ENCODE measurements around the gene CEP55. TPM values are rescaled to one million over a fixed set of nuclear protein-coding genes. Genes with fewer than 3 reads are reported as not detected.

The CEP55 gene
- total and polyA plus RNA-seq, 10 of the 15 experiments (the other 5 are each of a cell fraction or from before 2014, with no cell fraction given), result 14.6 to 83.6 (median 52.0) TPM

DNA sequence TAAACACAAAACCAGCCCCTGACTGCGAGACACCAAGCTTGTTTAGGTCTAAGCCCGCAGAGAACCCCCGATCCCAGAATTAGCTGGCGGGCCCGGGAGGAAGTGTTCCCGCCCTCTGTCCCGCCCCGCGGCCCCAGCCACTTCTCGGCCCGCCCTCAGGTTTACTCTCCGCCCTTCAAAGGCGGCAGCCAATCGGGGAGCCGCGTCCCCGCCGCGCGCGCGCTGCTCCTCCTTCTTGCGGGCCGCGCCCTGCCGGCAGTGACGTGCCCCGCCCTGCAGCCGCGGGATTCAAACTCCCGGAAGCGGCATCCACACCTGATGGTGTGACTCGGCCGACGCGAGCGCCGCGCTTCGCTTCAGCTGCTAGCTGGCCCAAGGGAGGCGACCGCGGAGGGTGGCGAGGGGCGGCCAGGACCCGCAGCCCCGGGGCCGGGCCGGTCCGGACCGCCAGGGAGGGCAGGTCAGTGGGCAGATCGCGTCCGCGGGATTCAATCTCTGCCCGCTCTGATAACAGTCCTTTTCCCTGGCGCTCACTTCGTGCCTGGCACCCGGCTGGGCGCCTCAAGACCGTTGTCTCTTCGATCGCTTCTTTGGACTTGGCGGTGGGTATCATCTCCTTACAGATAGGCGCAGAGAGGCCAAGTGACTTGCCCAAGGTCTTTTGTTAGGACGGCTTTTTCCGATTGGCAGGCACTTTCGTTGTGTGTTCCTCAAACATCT, at the start of gene CEP55 (continued):
- TF ChIP-seq MYC (IDR thresholded peaks at IDR 0.05; ENCODE audit: insufficient read depth, insufficient read length, insufficient replicate concordance, low read length, severe bottlenecking) (no peak), SUZ12 (IDR thresholded peaks at IDR 0.05; ENCODE audit: unreplicated experiment) (no peak), PAX8 (IDR thresholded peaks at IDR 0.05) (no peak), EZH2 (IDR thresholded peaks at IDR 0.05; ENCODE audit: borderline replicate concordance, control insufficient read depth, low read depth, low read length) (no peak), RCOR1 (conservative IDR thresholded peaks at IDR 0.05; ENCODE audit: low read depth, low read length) (no peak), SMAD1 (IDR thresholded peaks at IDR 0.05; ENCODE audit: low read depth, partially characterized antibody) (no peak), ETV6 (conservative IDR thresholded peaks at IDR 0.05 in 1 of 2, IDR thresholded peaks at IDR 0.05 in 1 of 2; ENCODE audit: borderline replicate concordance in 1 of 2, low read depth in 1 of 2) (no peak), IRF4 (IDR thresholded peaks at IDR 0.05; ENCODE audit: low read depth, low read length) (no peak), DPF2 (IDR thresholded peaks at IDR 0.05) (peak; percentile 8; the same call in 1 of the 2 replicates), SRF (IDR thresholded peaks at IDR 0.05; ENCODE audit: low read depth in 2 of 2, low read length in 2 of 2) (no peak), IKZF2 (IDR thresholded peaks at IDR 0.05) (0 out of 4 replicates have a peak, but pooled peaks have one; percentile 53 to 63), BACH1 (IDR thresholded peaks at IDR 0.05; ENCODE audit: borderline replicate concordance) (no peak), NR2C1 (IDR thresholded peaks at IDR 0.05) (no peak), PML (IDR thresholded peaks at IDR 0.05; ENCODE audit: low read length) (no peak), KAT2A (conservative IDR thresholded peaks at IDR 0.05; ENCODE audit: control insufficient read depth, low read depth, low read length) (no peak), SPI1 (IDR thresholded peaks at IDR 0.05; ENCODE audit: borderline replicate concordance, insufficient read depth, low read depth, low read length) (peak; percentile 68), EGR1 (IDR thresholded peaks at IDR 0.05; ENCODE audit: borderline replicate concordance in 1 of 2, low read depth in 2 of 2, low read length in 2 of 2) (peak in 1 of 2 experiments; percentile 40; a peak in 1 of 3 replicates)
- TF ChIP-seq, protein P1, sequence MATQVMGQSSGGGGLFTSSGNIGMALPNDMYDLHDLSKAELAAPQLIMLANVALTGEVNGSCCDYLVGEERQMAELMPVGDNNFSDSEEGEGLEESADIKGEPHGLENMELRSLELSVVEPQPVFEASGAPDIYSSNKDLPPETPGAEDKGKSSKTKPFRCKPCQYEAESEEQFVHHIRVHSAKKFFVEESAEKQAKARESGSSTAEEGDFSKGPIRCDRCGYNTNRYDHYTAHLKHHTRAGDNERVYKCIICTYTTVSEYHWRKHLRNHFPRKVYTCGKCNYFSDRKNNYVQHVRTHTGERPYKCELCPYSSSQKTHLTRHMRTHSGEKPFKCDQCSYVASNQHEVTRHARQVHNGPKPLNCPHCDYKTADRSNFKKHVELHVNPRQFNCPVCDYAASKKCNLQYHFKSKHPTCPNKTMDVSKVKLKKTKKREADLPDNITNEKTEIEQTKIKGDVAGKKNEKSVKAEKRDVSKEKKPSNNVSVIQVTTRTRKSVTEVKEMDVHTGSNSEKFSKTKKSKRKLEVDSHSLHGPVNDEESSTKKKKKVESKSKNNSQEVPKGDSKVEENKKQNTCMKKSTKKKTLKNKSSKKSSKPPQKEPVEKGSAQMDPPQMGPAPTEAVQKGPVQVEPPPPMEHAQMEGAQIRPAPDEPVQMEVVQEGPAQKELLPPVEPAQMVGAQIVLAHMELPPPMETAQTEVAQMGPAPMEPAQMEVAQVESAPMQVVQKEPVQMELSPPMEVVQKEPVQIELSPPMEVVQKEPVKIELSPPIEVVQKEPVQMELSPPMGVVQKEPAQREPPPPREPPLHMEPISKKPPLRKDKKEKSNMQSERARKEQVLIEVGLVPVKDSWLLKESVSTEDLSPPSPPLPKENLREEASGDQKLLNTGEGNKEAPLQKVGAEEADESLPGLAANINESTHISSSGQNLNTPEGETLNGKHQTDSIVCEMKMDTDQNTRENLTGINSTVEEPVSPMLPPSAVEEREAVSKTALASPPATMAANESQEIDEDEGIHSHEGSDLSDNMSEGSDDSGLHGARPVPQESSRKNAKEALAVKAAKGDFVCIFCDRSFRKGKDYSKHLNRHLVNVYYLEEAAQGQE (IDR thresholded peaks at IDR 0.05; ENCODE audit: low read depth, low read length), result no peak
- TF ChIP-seq, protein P2, sequence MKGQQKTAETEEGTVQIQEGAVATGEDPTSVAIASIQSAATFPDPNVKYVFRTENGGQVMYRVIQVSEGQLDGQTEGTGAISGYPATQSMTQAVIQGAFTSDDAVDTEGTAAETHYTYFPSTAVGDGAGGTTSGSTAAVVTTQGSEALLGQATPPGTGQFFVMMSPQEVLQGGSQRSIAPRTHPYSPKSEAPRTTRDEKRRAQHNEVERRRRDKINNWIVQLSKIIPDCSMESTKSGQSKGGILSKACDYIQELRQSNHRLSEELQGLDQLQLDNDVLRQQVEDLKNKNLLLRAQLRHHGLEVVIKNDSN (IDR thresholded peaks at IDR 0.05; ENCODE audit: borderline replicate concordance, extremely low read length, insufficient read depth, low read depth, low read length), result no peak
- TF ChIP-seq, protein P3, sequence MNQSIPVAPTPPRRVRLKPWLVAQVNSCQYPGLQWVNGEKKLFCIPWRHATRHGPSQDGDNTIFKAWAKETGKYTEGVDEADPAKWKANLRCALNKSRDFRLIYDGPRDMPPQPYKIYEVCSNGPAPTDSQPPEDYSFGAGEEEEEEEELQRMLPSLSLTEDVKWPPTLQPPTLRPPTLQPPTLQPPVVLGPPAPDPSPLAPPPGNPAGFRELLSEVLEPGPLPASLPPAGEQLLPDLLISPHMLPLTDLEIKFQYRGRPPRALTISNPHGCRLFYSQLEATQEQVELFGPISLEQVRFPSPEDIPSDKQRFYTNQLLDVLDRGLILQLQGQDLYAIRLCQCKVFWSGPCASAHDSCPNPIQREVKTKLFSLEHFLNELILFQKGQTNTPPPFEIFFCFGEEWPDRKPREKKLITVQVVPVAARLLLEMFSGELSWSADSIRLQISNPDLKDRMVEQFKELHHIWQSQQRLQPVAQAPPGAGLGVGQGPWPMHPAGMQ (IDR thresholded peaks at IDR 0.05; ENCODE audit: borderline replicate concordance), result no peak
- TF ChIP-seq, protein P4, sequence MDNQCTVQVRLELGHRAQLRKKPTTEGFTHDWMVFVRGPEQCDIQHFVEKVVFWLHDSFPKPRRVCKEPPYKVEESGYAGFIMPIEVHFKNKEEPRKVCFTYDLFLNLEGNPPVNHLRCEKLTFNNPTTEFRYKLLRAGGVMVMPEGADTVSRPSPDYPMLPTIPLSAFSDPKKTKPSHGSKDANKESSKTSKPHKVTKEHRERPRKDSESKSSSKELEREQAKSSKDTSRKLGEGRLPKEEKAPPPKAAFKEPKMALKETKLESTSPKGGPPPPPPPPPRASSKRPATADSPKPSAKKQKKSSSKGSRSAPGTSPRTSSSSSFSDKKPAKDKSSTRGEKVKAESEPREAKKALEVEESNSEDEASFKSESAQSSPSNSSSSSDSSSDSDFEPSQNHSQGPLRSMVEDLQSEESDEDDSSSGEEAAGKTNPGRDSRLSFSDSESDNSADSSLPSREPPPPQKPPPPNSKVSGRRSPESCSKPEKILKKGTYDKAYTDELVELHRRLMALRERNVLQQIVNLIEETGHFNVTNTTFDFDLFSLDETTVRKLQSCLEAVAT (IDR thresholded peaks at IDR 0.05), result no peak
- TF ChIP-seq, protein P5, sequence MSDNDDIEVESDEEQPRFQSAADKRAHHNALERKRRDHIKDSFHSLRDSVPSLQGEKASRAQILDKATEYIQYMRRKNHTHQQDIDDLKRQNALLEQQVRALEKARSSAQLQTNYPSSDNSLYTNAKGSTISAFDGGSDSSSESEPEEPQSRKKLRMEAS (IDR thresholded peaks at IDR 0.05; ENCODE audit: low read depth, low read length), result peak; percentile 97

Measured in GM12878 (cell line).